H1 (cell line): ENCODE results near the gene NT5C1B. TPM values are rescaled to one million over a fixed set of nuclear protein-coding genes. Genes with fewer than 3 reads are reported as not detected.

ENCODE experiments used
- CTCF ChIA-PET: fragments of 300-600 bp; sonication (Branson Sonifier 250); formaldehyde crosslinking; loops from one replicate; lab custom pipeline; 2021; ENCODE audit not compliant: partially characterized antibody; lab: Charles Lee
- POLR2A ChIA-PET: fragments of 300-600 bp; sonication (Branson Sonifier 250); formaldehyde crosslinking; loops from one replicate; lab custom pipeline; 2021; ENCODE audit warnings: inconsistent platforms; ENCODE audit not compliant: partially characterized antibody; lab: Charles Lee
- DNase-seq, 2 experiments: peaks; one replicate each; pipeline versions ENCODE4 v3.0.0 to v3.0.0-alpha.2; 2010 to 2022; ENCODE audit warnings: low spot score in 2 of 2, low read depth in 1 of 2, mixed read lengths in 1 of 2
- FAIRE-seq: peaks from 2 replicates; lab custom pipeline; 2011; peaks lifted over from hg19 to GRCh38; lab: Jason Lieb, UNC
- H2AFZ ChIP-seq: 2 replicates; pipeline ENCODE4 v1.8.1; 2012; ENCODE audit warnings: low read length, inconsistent platforms
- H2AK5ac ChIP-seq: 2 replicates; pipeline ENCODE4 v1.6.1; 2013; ENCODE audit warnings: low read depth, low read length
- H2BK120ac ChIP-seq: replicated peaks from 2 replicates; pipeline ENCODE3; 2013; ENCODE audit warnings: low read depth, low read length, inconsistent platforms
- H2BK12ac ChIP-seq: 2 replicates; pipeline ENCODE4 v1.6.1; 2013; ENCODE audit warnings: low read depth, low read length
- H2BK15ac ChIP-seq: 2 replicates; pipeline ENCODE4 v1.6.1; 2013; ENCODE audit warnings: low read length
- H2BK20ac ChIP-seq: 2 replicates; pipeline ENCODE4 v1.6.1; 2013; ENCODE audit warnings: low read length
- H2BK5ac ChIP-seq: 2 replicates; pipeline ENCODE4 v1.6.1; 2013; ENCODE audit warnings: low read depth, low read length
- H3K14ac ChIP-seq: 2 replicates; pipeline ENCODE4 v1.6.1; 2013; ENCODE audit warnings: inconsistent platforms; ENCODE audit not compliant: insufficient read length
- H3K18ac ChIP-seq: 2 replicates; pipeline ENCODE4 v1.6.1; 2013; ENCODE audit warnings: low read length; ENCODE audit errors: extremely low read depth
- H3K23ac ChIP-seq: 2 replicates; pipeline ENCODE4 v1.6.1; 2013; ENCODE audit warnings: inconsistent platforms; ENCODE audit not compliant: insufficient read length
- H3K23me2 ChIP-seq: 2 replicates; pipeline ENCODE4 v1.6.1; 2013; ENCODE audit warnings: low read depth, low read length
- H3K27ac ChIP-seq: 2 replicates; pipeline ENCODE4 v1.6.1; 2011; ENCODE audit warnings: low read depth, low read length, inconsistent platforms
- H3K27me3 ChIP-seq, 4 experiments: replicated peaks in 1 of 4; 1 replicate in 1 of 4; 2 replicates in 3 of 4; pipeline versions ENCODE4 v1.6.1 to v1.8.1; 2011 to 2013; ENCODE audit warnings: low read length in 3 of 4, mild to moderate bottlenecking in 3 of 4, inconsistent platforms in 2 of 4, mixed read lengths in 2 of 4, moderate library complexity in 1 of 4; ENCODE audit not compliant: control insufficient read depth in 3 of 4, insufficient read depth in 3 of 4; ENCODE audit errors: extremely low read depth in 1 of 4
- H3K36me3 ChIP-seq, 4 experiments: 2 replicates each; pipeline versions ENCODE4 v1.6.1 to v1.8.1; 2011 to 2013; ENCODE audit warnings: mild to moderate bottlenecking in 4 of 4, low read length in 3 of 4, moderate library complexity in 2 of 4, control low read depth in 1 of 4, inconsistent platforms in 1 of 4; ENCODE audit not compliant: insufficient read depth in 4 of 4, control insufficient read depth in 2 of 4
- H3K4ac ChIP-seq: replicated peaks from 2 replicates; pipeline ENCODE3; 2013; ENCODE audit warnings: low read length, low read depth, mixed read lengths, inconsistent platforms; ENCODE audit not compliant: insufficient read length
- H3K4me1 ChIP-seq, 4 experiments: replicated peaks in 1 of 4; 1 replicate in 1 of 4; 2 replicates in 3 of 4; pipeline versions ENCODE4 v1.6.1 to v1.8.1; 2011 to 2013; ENCODE audit warnings: low read length in 3 of 4, inconsistent platforms in 2 of 4, mixed read lengths in 1 of 4; ENCODE audit not compliant: insufficient read depth in 4 of 4, control insufficient read depth in 3 of 4
- H3K4me2 ChIP-seq, 2 experiments: 2 replicates each; pipeline versions ENCODE4 v1.6.1 to v1.8.1; 2011 to 2013; ENCODE audit warnings: low read depth in 2 of 2, low read length in 2 of 2, control low read depth in 1 of 2, inconsistent platforms in 1 of 2, mild to moderate bottlenecking in 1 of 2; ENCODE audit not compliant: insufficient read depth in 1 of 2
- H3K4me3 ChIP-seq, 4 experiments: fragments of 200-600, 300-600 bp in 1 of 4; sonication (generic), shearing (Covaris generic), sonication (Bioruptor Twin) in 1 of 4; 2 replicates each; pipeline versions ENCODE4 v1.5.1 to v1.8.1; 2011 to 2016; ENCODE audit warnings: low read length in 4 of 4, low read depth in 3 of 4, control low read depth in 2 of 4, inconsistent platforms in 2 of 4, mild to moderate bottlenecking in 2 of 4, mixed read lengths in 1 of 4, moderate library complexity in 1 of 4; ENCODE audit not compliant: insufficient read depth in 2 of 4; ENCODE audit errors: extremely low read depth in 1 of 4
- H3K56ac ChIP-seq: replicated peaks from 2 replicates; pipeline ENCODE3; 2013; ENCODE audit warnings: low read depth, mild to moderate bottlenecking, mixed read lengths, low read length, inconsistent platforms; ENCODE audit not compliant: insufficient read length
- H3K79me1 ChIP-seq: 2 replicates; pipeline ENCODE4 v1.6.1; 2013; ENCODE audit warnings: low read depth, low read length, control low read depth
- H3K79me2 ChIP-seq, 2 experiments: 2 replicates each; pipeline versions ENCODE4 v1.6.1 to v1.8.1; 2012 to 2013; ENCODE audit warnings: low read length in 2 of 2, mild to moderate bottlenecking in 2 of 2, inconsistent platforms in 1 of 2; ENCODE audit not compliant: insufficient read depth in 2 of 2, control insufficient read depth in 1 of 2
- H3K9ac ChIP-seq, 4 experiments: replicated peaks in 1 of 4; 1 replicate in 1 of 4; 2 replicates in 3 of 4; pipeline versions ENCODE4 v1.6.1 to v1.8.1; 2011 to 2013; ENCODE audit warnings: low read depth in 3 of 4, low read length in 3 of 4, control low read depth in 2 of 4, mild to moderate bottlenecking in 2 of 4, moderate library complexity in 2 of 4, inconsistent platforms in 1 of 4; ENCODE audit errors: extremely low read depth in 1 of 4
- H3K9me3 ChIP-seq, 2 experiments: 2 replicates each; pipeline versions ENCODE4 v1.6.1 to v1.8.1; 2012 to 2013; ENCODE audit warnings: mild to moderate bottlenecking in 2 of 2, moderate library complexity in 2 of 2, control low read depth in 1 of 2, inconsistent platforms in 1 of 2, low read depth in 1 of 2, low read length in 1 of 2, mixed read lengths in 1 of 2; ENCODE audit not compliant: insufficient read depth in 2 of 2
- H4K20me1 ChIP-seq, 2 experiments: replicated peaks in 1 of 2; 2 replicates each; pipeline versions ENCODE3 to v1.8.1; 2011 to 2013; ENCODE audit warnings: inconsistent platforms in 2 of 2, low read length in 2 of 2, mild to moderate bottlenecking in 1 of 2; ENCODE audit not compliant: insufficient read depth in 2 of 2, control insufficient read depth in 1 of 2
- H4K5ac ChIP-seq: 2 replicates; pipeline ENCODE4 v1.6.1; 2013; ENCODE audit warnings: low read length, low read depth, mixed read lengths, inconsistent platforms; ENCODE audit not compliant: insufficient read length
- H4K8ac ChIP-seq: 2 replicates; pipeline ENCODE4 v1.8.0; 2013; ENCODE audit warnings: mild to moderate bottlenecking, moderate library complexity, low read length, inconsistent platforms; ENCODE audit not compliant: insufficient read depth; ENCODE audit errors: extremely low read depth
- H4K91ac ChIP-seq: replicated peaks from 2 replicates; pipeline ENCODE3; 2013; ENCODE audit warnings: low read length, mixed read lengths, inconsistent platforms; ENCODE audit not compliant: insufficient read length
- FOSL1 ChIP-seq: IDR thresholded peaks from 2 replicates; pipeline ENCODE4 v1.6.1; 2011; ENCODE audit warnings: mild to moderate bottlenecking, low read depth, low read length, moderate library complexity; ENCODE audit not compliant: insufficient read depth
- POLR2A ChIP-seq, 2 experiments: IDR thresholded peaks; 1 replicate in 1 of 2; 2 replicates in 1 of 2; pipeline ENCODE4 v1.6.1; 2011; ENCODE audit warnings: low read depth in 2 of 2, low read length in 2 of 2, mild to moderate bottlenecking in 2 of 2; ENCODE audit errors: control extremely low read depth in 1 of 2
- POLR2AphosphoS5 ChIP-seq: IDR thresholded peaks from 2 replicates; pipeline ENCODE4 v1.6.1; 2011; ENCODE audit warnings: low read depth, low read length
- RAD21 ChIP-seq, 2 experiments: IDR thresholded peaks in 1 of 2; conservative IDR thresholded peaks in 1 of 2; 2 replicates each; pipeline ENCODE4 v1.6.1; 2011; ENCODE audit warnings: low read depth in 2 of 2, low read length in 2 of 2, improper control_type of control experiment in 1 of 2, inconsistent platforms in 1 of 2, mild to moderate bottlenecking in 1 of 2, moderate library complexity in 1 of 2
- TAF1 ChIP-seq: IDR thresholded peaks from 2 replicates; pipeline ENCODE4 v1.6.1; 2011; ENCODE audit warnings: mild to moderate bottlenecking, low read depth, low read length
- TAF7 ChIP-seq: optimal IDR thresholded peaks from 2 replicates; pipeline ENCODE3; 2011; ENCODE audit warnings: low read depth, mild to moderate bottlenecking, inconsistent platforms, low read length, moderate library complexity, borderline replicate concordance
- TBP ChIP-seq: IDR thresholded peaks from 2 replicates; pipeline ENCODE4 v1.6.1; 2011; ENCODE audit warnings: low read depth, low read length, improper control_type of control experiment
- TCF12 ChIP-seq: IDR thresholded peaks from 2 replicates; pipeline ENCODE4 v1.6.1; 2011; ENCODE audit warnings: low read depth, mild to moderate bottlenecking, low read length
- YY1 ChIP-seq: IDR thresholded peaks from 2 replicates; pipeline ENCODE4 v1.6.1; 2011; ENCODE audit warnings: low read depth, mild to moderate bottlenecking, low read length
- ZNF274 ChIP-seq: IDR thresholded peaks from 2 replicates; pipeline ENCODE4 v1.7.0; 2012; ENCODE audit warnings: low read length, borderline replicate concordance; ENCODE audit errors: extremely low read depth
- WGBS, 2 experiments: shearing (Covaris generic) in 1 of 2; methylation state at CpG; one replicate each; pipeline versions ENCODE4 v1.1.6 to v1.1.7; 2013 to 2015; ENCODE audit warnings: low lambda C conversion rate in 2 of 2, mixed read lengths in 2 of 2, inconsistent platforms in 1 of 2, low coverage in 1 of 2, missing lambda C conversion rate in 1 of 2; ENCODE audit not compliant: insufficient replicate concordance in 2 of 2, insufficient coverage in 1 of 2, insufficient read length in 1 of 2; ENCODE audit errors: extremely low coverage in 1 of 2, missing lambda C conversion rate in 1 of 2; 5-methylcytosine and 5-hydroxymethylcytosine counted together
- polyA plus RNA-seq, 7 experiments: library from polyadenylated mRNA; depleted of rRNA in 3 of 7; stranded (reverse) in 5 of 7; unstranded in 2 of 7; fragments of >200 nt in 5 of 7; fragments of 200-250 nt in 2 of 7; gene quantifications; 1 replicate in 5 of 7; 2 replicates in 1 of 7; 4 replicates in 1 of 7; pipeline versions ENCODE4 v1.2.1 to v1.2.3, GENCODE V29; 2011 to 2013; ENCODE audit warnings: missing spikeins in 2 of 7, mixed read lengths in 2 of 7
- total RNA-seq: library from RNA; stranded (reverse); fragmentation: NEBNext Ultra II Directional; extraction: Animal tissue kit (Norgen Biotek cat#: 25700); gene quantifications from 2 replicates; pipeline ENCODE4 v1.2.1, GENCODE V29; 2021

NT5C1B gene
- total and polyA plus RNA-seq, 2 of the 8 experiments (the other 6 are each of a cell fraction or from before 2014, with no cell fraction given) = not detected

DNA sequence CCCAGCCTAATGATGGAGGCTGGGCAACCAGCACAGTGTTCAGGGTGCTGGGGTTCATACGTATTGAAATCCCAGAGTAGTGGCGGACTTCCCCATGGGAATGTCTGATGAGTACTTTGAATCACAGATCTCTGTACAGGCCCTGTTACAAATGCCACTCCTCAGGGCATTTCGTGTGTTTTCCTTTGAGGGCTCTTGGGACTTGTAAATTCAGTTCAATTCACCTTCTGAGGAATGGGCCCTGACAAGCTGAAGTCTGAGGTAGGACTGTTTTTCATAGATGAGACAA is 28.6 kb downstream of the NT5C1B start:
- ChIA-PET CTCF (interaction anchor here (0.6 to 1.8 kb wide), 3 partner anchors 39 to 188 kb away, joined by 3 to 6 read pairs (median 3); no protein-coding TSS in a partner anchor), POLR2A (interaction anchor here (0.6 to 3.0 kb wide), 7 partner anchors 12 to 129 kb away, joined by 3 to 10 read pairs (median 3); no protein-coding TSS in a partner anchor)
- Histone ChIP-seq H3K56ac (no peak overlapping the region), H4K8ac (no peak overlapping the region; the same call in 1 of the 2 replicates), H2AFZ (peak overlapping the region; percentile 98), H4K91ac (no peak overlapping the region), H2BK15ac (no peak overlapping the region), H3K4ac (no peak overlapping the region), H4K5ac (no peak overlapping the region), H3K27ac (no peak overlapping the region), H3K9me3 (no peaks in the 10 kb centered on the region), H3K36me3 (peaks cover 0 to 1% (median under 1%) of the 10 kb centered on the region in 4 experiments; a peak in 2 of 8 replicates), H3K23ac (no peak overlapping the region), H3K27me3 (no peaks in the 10 kb centered on the region), H2BK12ac (no peak overlapping the region), H3K4me1 (peaks cover 0 to 10% (median 3%) of the 10 kb centered on the region in 4 experiments; a peak in 4 of 7 replicates), H3K4me3 (peak overlapping the region; percentile 77 to 88 (median 80)), H2BK120ac (no peak overlapping the region), H2AK5ac (no peak overlapping the region), H3K18ac (no peak overlapping the region), H3K4me2 (peak overlapping the region; percentile 51 to 82), H3K23me2 (0 out of 2 replicates have a peak, but pooled peaks cover 5% of the 10 kb centered on the region), H3K79me2 (peaks cover 0 to 35% of the 10 kb centered on the region in 2 experiments; a peak in 3 of 4 replicates), H2BK5ac (no peak overlapping the region; the same call in 1 of the 2 replicates), H3K9ac (peak overlapping the region in 2 of 4 experiments; percentile 17 to 69; a peak in 3 of 7 replicates), H3K79me1 (peaks cover 4% of the 10 kb centered on the region), H4K20me1 (peaks cover 3 to 5% of the 10 kb centered on the region in 2 experiments), H3K14ac (no peak overlapping the region), H2BK20ac (no peak overlapping the region)
- DNase-seq = no peak
- no peak for FAIRE-seq
- TF ChIP-seq TAF7 = peak; percentile 2
- no peak for TF ChIP-seq FOSL1
- TF ChIP-seq TCF12 = no peak
- peak; percentile 76; the same call in 1 of the 2 replicates for TF ChIP-seq YY1
- TF ChIP-seq RAD21 (IDR thresholded peaks at IDR 0.05 in 1 of 2, conservative IDR thresholded peaks at IDR 0.05 in 1 of 2; ENCODE audit: low read depth in 2 of 2, low read length in 2 of 2) = no peak
- peak; percentile 73; the same call in 1 of the 2 replicates for TF ChIP-seq POLR2AphosphoS5
- peak in 1 of 2 experiments; percentile 53; a peak in 2 of 3 replicates for TF ChIP-seq POLR2A (IDR thresholded peaks at IDR 0.05; ENCODE audit: control extremely low read depth in 1 of 2, low read depth in 2 of 2, low read length in 2 of 2)
- peak; percentile 83 for TF ChIP-seq TBP
- peak; percentile 73; the same call in 1 of the 2 replicates for TF ChIP-seq TAF1
- no peak for TF ChIP-seq ZNF274
- WGBS, 2 experiments = 7% methylated on average over 3 of the region's 3 CpGs; no CpG with 5 or more reads in 1 of the 2 experiments
